Fibroblast of mammary gland (primary cell): ENCODE measurements around the gene NOXA1.

Experiments used
- DNase-seq: peaks from one replicate; pipeline ENCODE4 v3.0.0-alpha.2; 2010; ENCODE audit warnings: low read depth
- H3K4me3 ChIP-seq: 2 replicates; pipeline ENCODE4 v1.5.1; 2011; ENCODE audit warnings: low read depth, mild to moderate bottlenecking, low read length, moderate library complexity; ENCODE audit not compliant: control insufficient read depth
- CTCF ChIP-seq: conservative IDR thresholded peaks from 2 replicates; pipeline ENCODE4 v1.5.1; 2011; ENCODE audit warnings: low read depth, low read length, inconsistent platforms; ENCODE audit not compliant: control insufficient read depth, insufficient read depth

Gene NOXA1

GRCh38 chr9:137480686-137481683, 57.8 kb downstream of the NOXA1 start:
- DNase-seq: no peak
- TF ChIP-seq CTCF: no peak
- H3K4me3 ChIP-seq: no peak overlapping the region

GRCh38 chr9:137482094-137482781, 59.0 kb downstream of the NOXA1 start:
- no peak for TF ChIP-seq CTCF
- H3K4me3 ChIP-seq: no peak overlapping the region
- peak; percentile 85 for DNase-seq
